Stimulated activated naive CD8-positive, alpha-beta T cell treated with anti-CD3 and anti-CD28 coated beads, Interleukin-15, amount 100 ng/mL, for 72 hours (primary cell): ENCODE data around the gene CD82.
A peak's percentile ranks its signal among the peaks of the same experiment; 100 is the strongest.

ENCODE experiments used
- ATAC-seq: fragments of 150-1000 bp; cut with Tn5 transposase; 2 replicates; pipeline ENCODE4 v1.10.0; 2021; ENCODE audit warnings: mild to moderate bottlenecking, moderate library complexity
- DNase-seq, 2 donors: peaks; one replicate each; pipeline ENCODE4 v3.0.0; 2021 to 2022
- H3K27ac Mint-ChIP-seq, 2 donors: one replicate each; pipeline ENCODE4 v1.8.0; 2022; ENCODE audit warnings: mild to moderate bottlenecking in 2 of 2, mixed read lengths in 2 of 2, moderate library complexity in 2 of 2
- H3K27me3 Mint-ChIP-seq: one replicate; pipeline ENCODE4 v1.8.0; 2022; ENCODE audit warnings: mixed read lengths
- H3K4me1 Mint-ChIP-seq: one replicate; pipeline ENCODE4 v1.8.0; 2022; ENCODE audit warnings: mild to moderate bottlenecking, mixed read lengths
- H3K4me3 Mint-ChIP-seq, 2 donors: one replicate each; pipeline ENCODE4 v1.8.0; 2022; ENCODE audit warnings: mild to moderate bottlenecking in 2 of 2, mixed read lengths in 2 of 2, moderate library complexity in 1 of 2
- H3K9me3 Mint-ChIP-seq, 2 donors: one replicate each; pipeline ENCODE4 v1.8.0; 2022; ENCODE audit warnings: mixed read lengths in 2 of 2

CD82 gene, protein sequence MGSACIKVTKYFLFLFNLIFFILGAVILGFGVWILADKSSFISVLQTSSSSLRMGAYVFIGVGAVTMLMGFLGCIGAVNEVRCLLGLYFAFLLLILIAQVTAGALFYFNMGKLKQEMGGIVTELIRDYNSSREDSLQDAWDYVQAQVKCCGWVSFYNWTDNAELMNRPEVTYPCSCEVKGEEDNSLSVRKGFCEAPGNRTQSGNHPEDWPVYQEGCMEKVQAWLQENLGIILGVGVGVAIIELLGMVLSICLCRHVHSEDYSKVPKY

GRCh38 chr11:44565211-44565952, at the start of gene CD82:
Gene CD82 (plus strand): TSS chr11:44565663. CDS start chr11:44594663, 29,000 bp downstream.
- ATAC-seq: peak; percentile 77
- H3K27me3 Mint-ChIP-seq: no peaks in the 10 kb centered on the region
- H3K27ac Mint-ChIP-seq: peak within 1 kb of the TSS; percentile 22 to 81
- H3K4me3 Mint-ChIP-seq: peak within 1 kb of the TSS; percentile 88 to 92
- peak; percentile 98 to 99 for DNase-seq
- H3K9me3 Mint-ChIP-seq: peaks cover 9 to 13% of the 10 kb centered on the region in 2 donors
- H3K4me1 Mint-ChIP-seq: peaks cover 73% of the 10 kb centered on the region

GRCh38 chr11:44516688-44517507, 48.6 kb upstream of the CD82 start:
- Mint-ChIP-seq H3K4me3 (no peak overlapping the region), H3K27me3 (peaks cover 60% of the 10 kb centered on the region), H3K9me3 (no peaks in the 10 kb centered on the region), H3K27ac (peak overlapping the region in 1 of 2 donors; percentile 20), H3K4me1 (no peaks in the 10 kb centered on the region)
- ATAC-seq (no peak), DNase-seq (no peak)

DNA sequence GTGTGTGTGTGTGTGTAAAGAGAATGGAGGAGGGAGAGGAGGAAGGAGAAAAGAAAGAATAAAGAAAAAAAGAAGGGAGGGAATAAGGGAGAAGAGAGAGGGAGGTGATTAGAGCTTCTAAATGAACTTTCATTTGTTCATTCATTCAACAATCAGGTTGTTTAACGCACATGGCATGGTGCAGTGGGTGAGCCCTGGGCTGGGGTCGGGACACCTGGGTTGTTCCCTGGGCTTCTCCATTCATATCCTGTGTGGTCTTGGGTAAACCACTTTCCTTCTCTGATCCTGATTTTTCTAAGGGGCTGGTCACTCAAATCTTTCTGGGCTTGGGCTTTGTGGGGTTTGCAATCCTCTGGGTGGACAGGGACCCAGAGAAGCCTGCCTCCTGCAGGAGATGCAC, 47.9 kb upstream of the CD82 start:
- Mint-ChIP-seq H3K9me3 (no peaks in the 10 kb centered on the region), H3K27me3 (peaks cover 64% of the 10 kb centered on the region), H3K27ac (no peak overlapping the region), H3K4me3 (no peak overlapping the region), H3K4me1 (no peaks in the 10 kb centered on the region)
- no peak for ATAC-seq
- DNase-seq: no peak

DNA sequence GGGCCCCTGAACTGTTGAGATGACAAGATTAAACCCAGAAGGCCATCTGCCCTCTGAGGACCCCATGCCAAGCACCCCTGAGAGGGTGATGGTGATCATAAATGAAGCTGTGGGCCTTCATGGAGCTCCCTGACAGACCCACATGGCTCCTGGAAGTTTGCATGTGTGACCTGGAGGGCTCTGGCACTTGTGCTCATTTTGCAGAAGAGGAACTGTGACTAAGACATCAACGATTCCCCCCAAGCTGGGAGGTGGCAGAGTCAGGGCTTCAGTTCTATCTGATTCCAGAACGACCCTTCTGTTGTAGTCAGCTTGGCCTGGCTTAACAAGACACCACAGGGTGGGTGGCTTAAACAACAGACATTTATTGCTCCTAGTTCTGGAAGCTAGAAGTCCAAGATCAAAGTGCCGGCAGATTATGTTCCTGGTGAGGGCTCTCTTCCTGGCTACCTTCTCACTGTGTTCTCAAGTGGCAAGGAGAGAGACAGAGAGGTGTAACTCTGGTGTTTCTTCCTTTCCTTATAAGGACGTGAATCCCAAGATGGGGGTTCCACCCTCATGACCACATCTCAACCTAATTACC, 46.4 kb upstream of the CD82 start:
- DNase-seq (no peak), ATAC-seq (no peak)
- H3K4me3 Mint-ChIP-seq: no peak overlapping the region
- H3K27ac Mint-ChIP-seq: peak overlapping the region; percentile 21
- peaks cover 69% of the 10 kb centered on the region for H3K27me3 Mint-ChIP-seq
- H3K9me3 Mint-ChIP-seq: no peaks in the 10 kb centered on the region
- peaks cover 10% of the 10 kb centered on the region for H3K4me1 Mint-ChIP-seq

DNA sequence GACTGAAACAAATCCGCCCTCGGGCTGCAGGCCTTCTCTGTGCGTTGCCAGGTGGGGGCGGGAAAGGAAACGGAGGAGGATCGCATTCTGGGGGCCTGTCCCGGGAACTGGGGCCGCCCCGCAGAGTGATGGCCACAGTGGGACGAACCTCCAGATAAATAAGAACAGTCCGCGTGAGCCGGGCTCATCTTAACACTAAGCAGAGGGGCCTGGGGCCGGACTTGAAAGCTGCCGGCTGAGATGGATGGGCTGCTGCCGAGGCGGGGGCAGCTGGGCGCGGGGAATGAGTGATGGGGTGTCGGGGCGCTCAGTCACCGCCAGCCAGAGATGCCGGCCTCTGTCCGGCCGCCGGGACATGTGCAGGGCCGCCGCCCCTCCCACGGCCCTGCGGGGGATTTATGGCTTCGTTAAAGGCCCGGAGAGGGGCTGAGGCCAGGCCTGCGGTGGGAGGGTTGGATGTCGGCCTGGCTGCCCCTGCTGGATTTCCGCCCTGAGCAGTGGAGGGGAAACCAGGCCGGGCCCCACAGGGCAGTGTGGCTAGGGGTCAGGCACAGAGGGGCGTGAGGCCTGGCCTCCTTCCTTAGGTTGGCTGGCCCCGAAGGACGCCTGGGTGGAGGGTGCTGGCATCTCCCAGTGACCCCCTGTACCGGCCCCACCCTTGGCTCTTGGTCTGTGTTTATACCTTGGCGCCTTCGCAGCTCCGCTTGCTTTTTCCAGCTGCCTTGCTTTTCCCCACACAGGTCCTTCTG, 45.3 kb upstream of the CD82 start:
- ATAC-seq (peak; percentile 29), DNase-seq (no peak)
- no peak overlapping the region for H3K4me3 Mint-ChIP-seq
- peaks cover 18% of the 10 kb centered on the region for H3K4me1 Mint-ChIP-seq
- H3K27ac Mint-ChIP-seq: no peak overlapping the region
- peaks cover 77% of the 10 kb centered on the region for H3K27me3 Mint-ChIP-seq
- H3K9me3 Mint-ChIP-seq: no peaks in the 10 kb centered on the region

GRCh38 chr11:44521148-44521547, 44.3 kb upstream of the CD82 start:
- DNase-seq (no peak), ATAC-seq (no peak)
- H3K4me3 Mint-ChIP-seq: no peak overlapping the region
- H3K4me1 Mint-ChIP-seq: peaks cover 24% of the 10 kb centered on the region
- H3K27ac Mint-ChIP-seq: no peak overlapping the region
- peaks cover 85% of the 10 kb centered on the region for H3K27me3 Mint-ChIP-seq
- H3K9me3 Mint-ChIP-seq: no peaks in the 10 kb centered on the region

DNA sequence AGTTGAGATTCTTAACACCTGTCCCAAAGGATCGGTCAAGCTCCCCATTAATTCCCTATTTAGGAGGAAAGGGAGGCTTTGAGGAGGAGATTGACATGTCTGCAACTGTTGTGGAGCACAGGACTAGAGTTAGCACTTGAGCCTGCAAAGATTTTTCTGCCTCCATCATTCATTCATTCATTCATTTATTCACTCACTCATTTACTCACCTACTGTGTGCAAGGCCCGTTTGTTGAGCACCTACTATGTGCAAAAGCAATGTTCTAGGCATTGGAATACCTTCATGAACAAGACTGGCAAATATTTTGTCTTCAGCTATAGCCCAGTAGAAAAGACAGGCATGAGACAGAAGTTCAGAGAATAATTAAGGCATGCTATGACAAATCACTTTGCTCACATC, 43.2 kb upstream of the CD82 start:
- Mint-ChIP-seq H3K27ac (no peak overlapping the region), H3K4me1 (peaks cover 33% of the 10 kb centered on the region), H3K27me3 (peaks cover 78% of the 10 kb centered on the region), H3K4me3 (no peak overlapping the region), H3K9me3 (no peaks in the 10 kb centered on the region)
- ATAC-seq (no peak), DNase-seq (no peak)

GRCh38 chr11:44524346-44524745, 41.1 kb upstream of the CD82 start:
- H3K27me3 Mint-ChIP-seq: peaks cover 66% of the 10 kb centered on the region
- DNase-seq (no peak), ATAC-seq (no peak)
- H3K9me3 Mint-ChIP-seq: no peaks in the 10 kb centered on the region
- H3K27ac Mint-ChIP-seq: no peak overlapping the region
- H3K4me1 Mint-ChIP-seq: peaks cover 47% of the 10 kb centered on the region
- H3K4me3 Mint-ChIP-seq: no peak overlapping the region

DNA sequence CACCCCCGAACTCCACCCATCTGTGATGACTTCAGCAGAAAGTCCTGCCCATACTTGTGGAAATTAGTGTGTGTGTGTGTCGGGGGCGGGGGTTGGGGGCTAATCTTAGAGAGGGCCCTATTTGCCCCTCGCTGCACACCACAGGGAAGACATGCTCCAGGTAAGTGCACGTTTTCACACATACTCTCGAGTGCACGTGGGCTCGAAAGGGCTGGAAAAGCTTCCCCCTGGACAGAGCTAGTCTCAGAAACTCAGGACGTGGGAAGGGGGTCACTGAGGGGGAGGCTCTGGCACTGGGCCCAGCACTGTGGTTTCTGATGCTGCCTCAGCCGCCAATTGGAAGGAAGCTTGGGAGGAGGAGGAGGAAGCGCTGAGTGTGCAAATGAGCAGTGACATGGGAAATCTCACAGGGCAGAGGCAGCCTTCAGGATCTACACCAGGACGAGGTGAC, 40.7 kb upstream of the CD82 start:
- Mint-ChIP-seq H3K9me3 (no peaks in the 10 kb centered on the region), H3K4me3 (no peak overlapping the region), H3K27me3 (peaks cover 61% of the 10 kb centered on the region), H3K27ac (no peak overlapping the region), H3K4me1 (peaks cover 51% of the 10 kb centered on the region)
- DNase-seq (no peak), ATAC-seq (no peak)

DNA sequence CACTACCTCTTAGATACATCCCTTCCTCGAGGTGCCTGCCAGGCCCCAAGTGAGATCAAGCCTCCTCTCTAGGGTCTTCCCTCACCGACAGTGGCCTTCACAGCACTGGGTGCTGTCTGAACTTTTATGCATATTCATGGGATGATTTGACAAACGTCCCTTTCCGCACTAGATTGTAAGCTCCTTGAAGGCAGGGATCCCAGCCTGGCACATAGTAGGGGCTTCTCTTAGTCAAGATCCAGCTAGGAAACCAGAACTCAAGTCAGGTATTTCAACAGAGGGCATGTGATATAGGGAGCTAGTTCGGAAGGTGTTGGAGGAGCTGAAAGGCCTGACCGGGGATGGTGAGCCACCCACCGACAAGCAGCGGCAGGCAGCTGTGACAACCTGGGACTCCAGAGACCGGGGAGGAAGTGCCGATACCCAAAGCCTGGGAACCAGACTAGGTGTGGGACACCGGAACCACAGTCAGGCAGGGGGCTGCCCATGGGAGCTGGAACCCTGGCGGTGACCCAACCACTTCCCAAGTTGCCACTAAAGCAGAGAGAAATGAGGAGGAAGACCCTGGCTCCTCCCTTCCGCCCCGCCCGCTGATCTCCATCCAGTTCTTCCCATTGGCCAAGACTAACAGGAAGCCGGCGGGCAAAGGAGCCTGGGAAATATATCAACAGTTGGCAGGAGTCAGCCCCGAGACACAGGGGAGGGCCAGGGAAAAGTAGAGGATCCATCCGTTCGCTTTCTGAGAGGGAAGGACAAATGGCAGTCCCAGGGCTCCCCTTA, 39.8 kb upstream of the CD82 start:
- H3K4me1 Mint-ChIP-seq: peaks cover 60% of the 10 kb centered on the region
- H3K27me3 Mint-ChIP-seq: peaks cover 52% of the 10 kb centered on the region
- H3K9me3 Mint-ChIP-seq: no peaks in the 10 kb centered on the region
- peak overlapping the region in 1 of 2 donors; percentile 51 for H3K27ac Mint-ChIP-seq
- ATAC-seq (no peak), DNase-seq (no peak)
- H3K4me3 Mint-ChIP-seq: no peak overlapping the region

GRCh38 chr11:44526438-44526837, 39.0 kb upstream of the CD82 start:
- Mint-ChIP-seq H3K27ac (no peak overlapping the region), H3K9me3 (no peaks in the 10 kb centered on the region)

DNA sequence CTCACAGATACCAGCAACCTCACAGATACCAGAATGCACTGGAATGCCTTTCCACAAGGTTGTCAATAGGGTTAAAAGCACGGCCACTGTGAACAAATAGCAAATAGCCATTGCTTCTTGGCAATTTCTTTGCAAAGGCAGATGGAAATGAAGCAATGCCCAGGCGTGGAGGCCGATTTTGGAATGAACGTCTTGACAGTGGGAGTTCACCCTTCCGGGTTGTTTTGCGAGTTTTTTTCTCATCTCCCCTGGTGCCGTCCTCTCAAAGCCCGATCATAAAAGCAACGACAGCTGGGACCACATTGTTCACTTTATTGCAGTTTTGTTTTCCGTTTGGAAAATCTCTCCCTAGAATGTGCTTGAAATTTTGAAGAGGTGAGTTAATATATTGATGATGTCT, 38.0 kb upstream of the CD82 start:
- peaks cover 34% of the 10 kb centered on the region for H3K27me3 Mint-ChIP-seq
- peak overlapping the region; percentile 34 to 43 for H3K27ac Mint-ChIP-seq
- DNase-seq (no peak), ATAC-seq (no peak)
- peaks cover 71% of the 10 kb centered on the region for H3K4me1 Mint-ChIP-seq
- no peaks in the 10 kb centered on the region for H3K9me3 Mint-ChIP-seq
- H3K4me3 Mint-ChIP-seq: no peak overlapping the region

More at GRCh38 chr11:44526438-44526837, 39.0 kb upstream of the CD82 start:
- DNase-seq (no peak), ATAC-seq (no peak)
- H3K4me3 Mint-ChIP-seq: no peak overlapping the region
- H3K4me1 Mint-ChIP-seq: peaks cover 68% of the 10 kb centered on the region
- H3K27me3 Mint-ChIP-seq: peaks cover 45% of the 10 kb centered on the region

- no peak for DNase-seq
- no peak for ATAC-seq
- Mint-ChIP-seq H3K4me3 (no peak overlapping the region), H3K27ac (no peak overlapping the region), H3K27me3 (peaks cover 28% of the 10 kb centered on the region), H3K4me1 (peaks cover 67% of the 10 kb centered on the region), H3K9me3 (no peaks in the 10 kb centered on the region)
Observed at GRCh38 chr11:44528103-44528502, 37.4 kb upstream of the CD82 start.

DNA sequence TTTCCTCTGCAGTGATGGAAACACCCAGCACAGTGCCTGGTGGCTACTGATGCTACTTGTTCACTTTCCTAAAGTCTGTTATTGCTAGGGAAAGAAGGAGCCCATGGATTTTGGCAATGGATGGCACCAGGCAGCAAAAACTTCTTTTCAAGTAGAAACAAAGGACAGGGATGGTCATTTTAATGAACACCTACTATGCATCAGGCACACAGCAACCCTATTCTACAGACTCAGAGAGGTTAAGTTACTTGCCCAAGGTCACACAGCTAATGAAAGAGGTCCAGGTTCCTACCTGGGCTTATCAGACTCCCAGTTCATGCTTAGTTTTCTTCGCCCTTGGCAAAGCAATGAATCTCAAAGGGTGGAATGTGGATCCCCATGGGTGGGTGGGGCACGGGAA, 36.9 kb upstream of the CD82 start:
- H3K27ac Mint-ChIP-seq: peak overlapping the region in 1 of 2 donors; percentile 59
- H3K4me3 Mint-ChIP-seq: no peak overlapping the region

More for the DNA sequence above, 36.9 kb upstream of the CD82 start:
- Mint-ChIP-seq H3K27me3 (peaks cover 24% of the 10 kb centered on the region), H3K9me3 (no peaks in the 10 kb centered on the region), H3K4me1 (peaks cover 62% of the 10 kb centered on the region)
- ATAC-seq (no peak), DNase-seq (no peak)
